GM18873 (cell line): Measurements from ENCODE around the gene TBC1D1.

ENCODE experiments used
- ATAC-seq: cut with Tn5 transposase; IDR thresholded peaks from one replicate; pipeline ENCODE4 v1.9.1; 2021; ENCODE audit warnings: mild to moderate bottlenecking, moderate library complexity, moderate number of reproducible peaks; ENCODE audit not compliant: unreplicated experiment, low FRiP score

The TBC1D1 gene

DNA sequence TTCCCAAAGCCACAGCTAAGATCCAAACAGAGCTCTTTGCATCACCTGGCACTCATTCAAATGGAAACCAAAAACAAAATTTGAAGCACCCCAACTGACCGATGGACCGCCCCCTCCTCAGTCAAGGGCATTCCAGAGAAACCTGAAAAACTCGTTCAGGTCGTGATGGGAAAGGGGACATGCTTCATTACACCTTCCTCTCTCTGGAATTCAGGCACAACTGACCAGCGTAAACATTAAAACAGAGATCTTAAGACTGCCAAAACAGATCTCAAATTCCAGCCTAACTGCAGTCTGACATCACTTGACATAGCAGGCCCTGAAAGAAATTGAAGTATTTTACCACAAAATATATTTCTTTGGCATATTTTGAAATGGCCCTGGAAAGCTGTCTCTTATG is 97.8 kb downstream of the TBC1D1 start:
- ATAC-seq = no peak

DNA sequence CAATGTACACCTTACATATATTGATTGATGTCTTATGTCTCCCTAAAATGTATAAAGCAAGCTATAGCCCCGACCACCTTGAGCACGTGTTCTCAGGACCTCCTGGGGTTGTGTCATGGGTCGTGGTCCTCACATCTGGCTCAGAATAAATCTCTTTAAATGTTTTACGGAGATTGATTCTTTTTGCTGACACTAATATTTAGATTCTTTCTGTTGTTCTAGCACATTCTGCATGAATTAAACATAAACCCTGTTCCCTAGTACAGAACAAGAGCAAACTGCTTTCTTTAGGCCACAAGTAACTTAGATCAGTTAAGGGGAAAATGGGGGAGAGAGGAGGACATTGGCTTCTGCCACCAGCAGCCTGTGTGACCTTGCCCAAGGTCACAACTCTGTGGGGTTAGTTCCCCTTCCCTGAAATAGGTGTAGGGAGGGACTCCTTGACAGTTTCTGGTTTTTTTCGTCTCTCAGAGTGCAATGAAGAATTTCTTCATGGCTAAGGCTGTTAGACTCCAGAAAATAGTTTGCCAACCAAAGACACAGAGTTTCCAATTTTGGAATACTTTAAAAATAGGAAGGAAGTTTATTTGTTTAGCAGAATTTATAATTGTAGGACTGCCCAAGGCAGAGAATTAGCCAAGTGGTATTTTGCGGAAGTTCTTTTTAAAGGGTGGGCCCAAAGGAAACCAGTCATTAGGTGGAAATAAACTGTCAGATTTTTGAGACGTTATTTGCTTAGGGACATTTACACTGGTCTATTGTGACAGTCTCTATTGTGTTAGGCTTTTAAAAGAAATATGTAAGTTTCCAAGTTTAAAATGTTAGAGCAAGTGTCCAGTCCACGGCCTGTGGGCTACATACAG is 98.7 kb downstream of the TBC1D1 start:
- ATAC-seq = no peak

DNA sequence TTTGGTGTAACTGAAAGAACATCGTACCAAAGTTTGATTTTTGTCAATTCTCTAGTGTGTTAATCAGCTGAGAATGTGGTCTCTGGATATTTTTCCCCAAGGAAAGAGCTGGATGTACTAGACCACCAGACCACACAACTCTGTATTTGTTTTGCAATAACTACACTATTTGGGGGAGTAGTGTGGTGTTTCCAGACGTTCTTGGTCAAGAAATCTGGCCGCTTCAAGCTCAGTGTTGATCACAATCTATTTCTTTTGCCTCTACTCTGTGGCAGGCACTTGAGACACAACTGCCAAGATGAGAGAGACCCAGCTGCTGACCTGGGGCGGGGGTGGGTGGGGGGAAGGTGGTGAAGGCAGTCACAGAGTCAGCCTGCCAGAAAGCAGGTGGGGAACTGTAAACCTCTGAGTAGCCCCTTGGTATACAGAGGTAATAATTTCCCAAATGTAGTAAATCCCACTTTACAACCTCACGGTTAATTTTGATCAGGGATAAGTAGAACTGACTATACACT is 99.9 kb downstream of the TBC1D1 start:
- ATAC-seq = no peak

DNA sequence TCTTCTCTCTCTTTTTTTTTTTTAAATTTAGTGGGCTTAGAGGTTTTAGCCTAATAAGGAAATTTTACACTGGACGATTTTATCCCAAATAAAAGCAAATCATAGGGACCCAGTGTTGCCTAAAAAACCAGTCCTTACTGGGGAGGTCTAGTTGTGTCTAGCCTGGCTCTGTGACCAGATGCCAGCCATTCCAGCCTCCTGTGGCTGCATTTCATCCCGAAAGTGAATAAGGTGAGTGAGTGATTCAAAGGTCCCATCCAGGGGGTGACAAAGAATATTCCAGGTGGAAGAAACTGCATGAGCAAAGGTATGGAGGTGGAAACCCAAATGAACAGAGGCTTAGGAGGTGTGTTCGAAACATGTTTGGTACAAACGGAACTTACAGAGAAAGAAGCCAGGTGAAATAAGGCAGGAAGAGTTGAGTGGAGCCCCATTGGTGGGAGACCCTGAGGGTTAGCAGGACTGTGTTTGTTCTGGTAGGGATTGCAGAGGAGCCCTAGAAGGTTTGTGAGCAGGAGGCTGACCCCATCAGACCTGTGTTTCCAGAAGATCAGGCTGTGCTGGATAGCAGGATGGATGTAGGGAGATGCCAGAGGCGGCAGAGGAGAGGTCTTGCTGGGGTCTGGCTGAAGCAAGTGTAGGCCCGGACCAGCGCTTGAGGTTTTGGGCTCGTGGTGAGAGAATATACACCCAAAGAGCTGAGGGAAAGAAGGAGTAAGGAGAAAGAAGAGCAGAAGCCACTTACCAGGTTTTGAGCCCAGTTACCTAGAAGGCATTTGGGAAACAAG is 100.9 kb downstream of the TBC1D1 start:
- ATAC-seq = no peak

DNA sequence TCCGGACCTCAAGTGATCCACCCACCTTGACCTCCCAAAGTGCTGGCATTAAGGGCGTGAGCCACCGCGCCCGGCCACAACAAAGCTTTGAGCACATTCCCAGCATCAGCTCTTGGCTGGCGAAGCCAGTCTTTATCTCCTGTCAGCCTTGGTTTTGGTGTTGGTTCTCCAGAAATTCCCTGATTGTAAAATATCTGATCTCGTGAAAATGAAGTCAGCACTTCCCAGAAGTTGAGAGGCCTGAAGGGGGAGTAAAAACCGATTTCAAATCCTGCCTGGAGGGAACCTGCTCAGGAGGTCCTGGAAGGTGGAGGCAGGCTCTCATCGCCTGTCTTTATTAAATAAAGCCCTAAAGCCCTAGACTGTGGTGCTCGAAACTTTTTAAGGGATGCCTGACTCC is 102.9 kb downstream of the TBC1D1 start:
- ATAC-seq = no peak

DNA sequence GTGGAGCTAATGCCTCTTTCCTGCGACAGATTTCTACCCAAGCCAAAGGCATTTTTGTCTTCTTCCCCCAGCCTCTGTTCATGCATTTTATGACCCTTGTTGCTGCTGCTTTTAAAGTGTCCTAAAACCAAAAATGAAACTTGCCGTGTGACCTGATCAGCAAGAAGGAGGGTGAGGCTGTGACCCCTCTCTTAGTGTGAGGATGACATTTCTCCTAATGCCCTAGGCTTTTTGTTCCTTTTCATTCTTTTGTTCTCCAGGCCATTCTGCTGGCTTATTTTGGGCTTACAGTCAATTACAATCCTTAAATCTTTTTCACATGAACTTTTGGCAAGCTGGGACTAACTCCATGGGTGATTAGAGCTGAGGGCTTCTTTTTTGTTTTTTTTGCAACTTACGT is 103.7 kb downstream of the TBC1D1 start:
- ATAC-seq = no peak

DNA sequence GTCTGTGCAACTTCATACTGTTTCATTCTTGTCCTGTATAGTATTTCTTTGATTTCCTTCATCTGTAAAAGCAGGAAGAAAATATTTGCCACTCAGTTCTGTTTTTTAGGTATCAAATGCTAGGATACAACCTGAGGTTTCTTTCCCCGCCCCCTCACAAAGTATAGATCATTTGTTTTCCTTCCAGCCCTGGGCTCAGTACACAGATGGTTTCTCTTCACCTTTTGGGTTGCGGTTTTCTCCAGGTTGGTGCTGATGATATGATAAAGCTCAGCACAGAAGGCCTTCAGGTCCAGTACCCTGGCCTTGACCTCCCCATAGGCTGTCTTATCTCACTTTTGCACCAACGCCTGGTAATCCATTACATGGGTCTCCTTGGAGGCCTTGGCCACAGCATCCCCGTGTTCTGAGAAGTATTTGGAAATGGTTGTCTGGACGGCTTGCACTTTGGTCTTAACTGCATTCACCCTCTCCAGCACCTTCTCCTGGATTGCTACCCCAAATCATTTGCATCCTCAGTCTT is 104.5 kb downstream of the TBC1D1 start:
- no peak for ATAC-seq

DNA sequence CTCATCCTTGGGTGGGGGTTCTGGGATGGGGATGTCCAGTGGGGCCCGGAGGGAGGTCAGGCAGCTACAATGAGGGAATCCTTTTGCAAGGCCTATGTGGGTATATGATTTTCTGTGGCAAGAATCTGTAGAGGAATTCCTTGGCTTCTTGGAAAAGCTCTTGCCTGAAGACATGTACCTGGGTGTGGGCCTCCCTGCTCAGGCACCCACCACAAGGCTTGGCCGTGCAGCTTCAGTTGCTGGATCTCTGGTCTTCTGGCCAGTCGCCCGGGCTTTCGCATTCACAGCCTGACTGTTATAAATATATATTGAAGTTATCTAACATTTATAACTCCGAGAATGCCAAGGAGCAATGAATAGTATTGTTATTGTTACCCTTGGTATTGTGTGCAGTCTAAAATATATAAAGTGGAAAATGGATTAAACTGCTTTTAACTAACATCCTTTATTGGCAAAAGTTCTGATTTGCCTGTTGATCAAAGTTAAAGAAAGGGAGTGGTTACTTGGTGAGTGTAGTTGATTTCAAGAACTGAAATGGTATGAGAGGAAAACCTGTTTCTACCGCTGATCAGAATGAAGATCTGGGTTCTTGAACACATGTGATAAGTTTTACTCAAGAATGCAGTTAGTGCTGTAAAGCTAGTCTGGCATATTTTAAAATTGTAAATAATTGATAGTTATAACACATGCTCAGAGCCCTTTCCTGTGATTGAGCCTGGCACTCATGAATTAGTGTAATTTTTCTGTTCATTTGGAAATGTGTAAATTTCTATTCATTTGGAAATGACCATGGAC is 105.3 kb downstream of the TBC1D1 start:
- ATAC-seq = no peak

DNA sequence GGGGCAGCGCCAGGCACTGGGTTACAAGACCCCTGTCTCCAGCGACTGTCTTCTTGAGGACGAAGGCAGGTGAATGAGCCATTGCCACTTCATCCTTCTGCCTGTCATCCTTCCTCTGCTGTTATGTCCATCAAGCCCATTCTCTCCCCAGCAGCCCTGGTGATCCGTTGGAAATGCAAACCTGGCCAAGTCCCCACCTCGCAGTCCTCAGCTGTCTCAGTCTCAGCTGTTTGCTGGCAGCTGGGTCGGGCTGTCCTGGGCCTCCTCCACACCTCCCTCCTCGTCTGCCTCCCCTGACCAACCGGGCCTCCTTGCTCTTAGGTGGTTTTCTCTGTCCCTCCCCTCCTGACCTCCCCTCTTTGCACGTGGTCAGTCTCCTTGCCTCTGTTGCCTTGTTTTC is 107.3 kb downstream of the TBC1D1 start:
- no peak for ATAC-seq

DNA sequence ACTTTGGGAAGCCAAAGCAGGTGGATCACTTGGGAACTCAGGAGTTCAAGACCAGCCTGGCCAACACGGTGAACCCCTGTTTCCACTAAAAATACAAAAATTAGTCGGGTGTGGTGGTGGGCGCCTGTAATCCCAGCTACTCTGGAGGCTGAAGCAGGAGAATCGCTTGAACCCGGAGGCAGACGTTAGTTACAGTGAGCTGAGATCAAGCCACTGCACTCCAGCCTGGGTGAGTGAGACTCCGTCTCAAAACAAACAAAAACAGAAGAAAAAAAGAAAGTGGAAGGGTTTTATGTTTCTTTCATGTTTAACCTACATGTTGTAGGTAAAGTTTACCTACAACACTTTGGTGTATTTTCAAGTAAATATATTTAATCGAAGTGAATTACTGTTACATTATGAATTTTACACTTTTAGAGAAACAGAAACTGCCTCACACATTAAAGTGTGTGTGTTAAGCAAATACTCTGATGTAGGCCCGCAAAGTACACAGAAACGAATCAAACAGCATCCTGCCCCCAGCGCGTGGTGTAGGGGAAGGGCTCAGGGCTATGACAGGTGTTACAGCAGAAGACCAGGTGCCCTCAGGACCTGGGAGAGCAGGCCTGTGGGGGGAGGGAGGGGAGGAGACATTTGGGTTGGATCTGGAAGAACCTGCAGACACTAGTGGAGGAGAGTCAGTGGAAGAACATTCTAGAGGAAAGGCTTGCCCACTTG is 108.3 kb downstream of the TBC1D1 start:
- ATAC-seq = no peak

DNA sequence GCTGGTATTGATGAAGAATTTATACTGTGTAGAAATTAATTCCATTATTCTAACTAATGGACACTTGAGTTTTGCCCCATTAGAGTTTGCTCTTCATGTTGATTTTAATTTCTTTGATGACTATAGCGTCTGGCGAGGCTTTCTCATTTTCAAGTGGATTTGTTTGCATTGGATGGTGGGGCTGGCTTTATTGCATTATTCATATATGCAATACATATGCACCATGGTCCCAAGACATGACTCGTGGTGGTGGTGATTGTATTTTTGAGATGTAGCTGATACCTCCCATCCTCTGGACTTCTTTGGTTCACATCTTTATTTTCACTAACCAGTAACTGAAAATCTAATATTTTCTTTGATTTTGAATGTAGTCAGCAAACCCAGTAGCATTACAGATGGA is 109.1 kb downstream of the TBC1D1 start:
- ATAC-seq = no peak

DNA sequence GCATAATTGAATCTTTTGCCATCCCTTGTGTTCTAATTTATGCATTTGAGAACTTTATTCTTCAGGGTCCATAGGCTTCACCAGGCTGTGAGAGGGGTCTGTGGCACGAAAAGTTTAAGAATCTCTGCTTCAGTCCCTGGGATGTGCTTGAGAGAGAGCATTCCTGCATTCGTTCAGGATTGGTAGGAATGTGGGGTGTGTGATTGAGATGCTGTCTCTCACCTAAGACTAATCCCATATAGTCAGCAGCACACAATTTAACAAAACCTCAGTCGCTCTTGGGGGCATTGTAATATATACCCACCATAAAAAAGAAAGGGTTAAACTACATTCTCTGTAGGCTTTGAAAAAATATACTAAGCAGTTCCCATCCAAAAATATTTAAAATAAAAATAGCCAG is 111.0 kb downstream of the TBC1D1 start:
- no peak for ATAC-seq

DNA sequence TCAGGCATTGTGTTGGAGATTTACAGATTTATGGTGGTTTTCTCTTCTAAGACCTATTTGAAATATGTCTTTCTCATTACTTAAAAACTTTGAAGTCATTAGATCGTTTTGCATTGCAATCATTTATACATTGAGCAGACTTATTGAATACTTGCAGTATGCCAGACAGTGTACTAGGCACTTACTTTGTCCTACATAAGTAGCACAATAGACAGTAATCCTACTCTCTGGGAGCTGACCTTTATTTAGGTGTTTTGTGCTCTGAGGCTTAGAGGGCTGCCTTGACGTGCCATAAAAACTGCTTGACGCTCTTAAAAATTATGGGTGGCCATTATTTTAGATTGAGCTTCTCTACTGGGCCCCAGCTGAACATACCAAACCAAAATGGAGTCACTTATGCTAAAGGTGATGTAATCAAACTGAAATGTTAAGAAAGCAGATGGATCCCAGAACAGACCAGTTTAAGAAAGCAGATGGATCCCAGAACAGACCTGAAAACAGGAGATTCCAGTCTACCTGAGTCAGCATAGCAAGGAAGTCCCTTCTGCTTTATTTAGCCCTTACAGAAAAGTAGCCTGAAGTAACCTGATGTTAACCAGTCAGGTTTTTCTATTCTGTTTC is 111.7 kb downstream of the TBC1D1 start:
- ATAC-seq = no peak

DNA sequence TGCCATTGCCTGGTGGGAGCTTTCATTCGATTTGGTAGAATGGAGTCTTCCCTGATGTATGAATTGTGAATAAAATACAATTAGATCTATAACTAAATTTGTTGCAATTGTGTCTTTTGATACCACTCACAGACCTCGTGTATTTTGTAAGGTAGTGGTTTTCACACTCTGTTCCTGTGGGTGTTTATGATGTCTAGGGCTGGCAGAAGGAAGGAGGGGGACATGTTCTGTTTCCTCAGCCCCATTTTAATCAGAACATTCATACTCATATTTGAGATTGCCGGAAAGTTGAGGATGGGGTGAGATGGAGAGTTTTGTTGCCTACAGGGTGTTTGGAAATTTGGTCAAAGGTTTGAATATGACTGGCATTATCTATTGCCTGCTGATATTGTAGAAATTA is 112.2 kb downstream of the TBC1D1 start:
- no peak for ATAC-seq

DNA sequence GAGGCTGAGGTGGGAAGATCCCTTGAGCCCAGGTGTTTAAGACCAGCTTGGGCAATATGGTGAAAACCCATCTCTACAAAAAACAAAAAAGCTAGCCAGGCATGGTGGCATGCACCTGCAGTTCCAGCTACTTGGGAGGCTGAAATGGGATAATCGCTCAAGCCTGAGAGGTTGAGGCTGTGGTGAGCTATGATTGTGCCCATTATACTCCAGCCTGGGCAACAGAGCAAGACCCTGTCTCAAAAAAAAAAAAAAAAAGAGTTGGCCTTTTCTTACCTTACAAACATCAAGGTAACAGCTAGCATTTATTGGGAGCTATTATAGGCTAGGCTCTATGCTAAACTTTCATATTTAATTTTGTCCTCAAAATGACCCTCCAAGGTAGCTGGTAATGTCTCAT is 112.7 kb downstream of the TBC1D1 start:
- no peak for ATAC-seq

DNA sequence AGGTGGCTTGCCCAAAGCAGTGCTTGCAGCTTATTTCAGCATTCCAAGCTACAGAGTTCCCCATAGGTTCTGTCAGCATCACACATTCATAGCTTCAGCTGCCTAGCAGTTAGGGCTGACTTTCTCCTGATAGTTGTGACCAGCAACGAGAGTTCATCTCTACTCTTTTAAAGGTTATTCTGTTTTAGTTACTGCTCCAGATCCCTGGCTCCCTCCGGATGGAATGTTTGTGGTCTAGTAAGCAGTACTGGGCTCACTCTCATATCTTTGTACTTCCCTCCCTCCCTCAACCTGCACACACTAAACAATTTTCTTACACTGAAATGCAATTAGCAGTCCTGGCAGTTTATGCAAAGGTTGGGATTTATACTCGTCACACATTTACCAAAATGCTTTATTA is 113.2 kb downstream of the TBC1D1 start:
- no peak for ATAC-seq

DNA sequence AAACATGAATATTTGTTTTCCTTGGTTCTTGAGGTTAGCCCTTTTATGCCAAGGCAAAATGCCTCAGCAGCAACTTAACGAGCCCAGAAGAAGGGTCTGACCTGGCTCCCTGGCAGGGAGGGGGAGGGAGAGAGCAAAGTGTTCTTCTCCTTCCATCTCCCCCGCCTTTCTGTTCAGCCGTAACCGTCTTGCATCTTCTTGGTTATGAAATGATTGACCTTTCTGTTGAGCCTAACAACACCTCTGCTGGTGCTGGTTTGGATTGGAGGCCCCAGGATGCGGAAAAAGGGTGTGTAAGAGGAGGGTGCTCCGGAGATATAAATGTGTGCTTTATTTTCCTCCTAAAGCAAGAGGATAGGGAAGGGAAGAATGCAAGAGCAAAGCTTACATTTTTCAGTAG is 114.0 kb downstream of the TBC1D1 start:
- no peak for ATAC-seq

DNA sequence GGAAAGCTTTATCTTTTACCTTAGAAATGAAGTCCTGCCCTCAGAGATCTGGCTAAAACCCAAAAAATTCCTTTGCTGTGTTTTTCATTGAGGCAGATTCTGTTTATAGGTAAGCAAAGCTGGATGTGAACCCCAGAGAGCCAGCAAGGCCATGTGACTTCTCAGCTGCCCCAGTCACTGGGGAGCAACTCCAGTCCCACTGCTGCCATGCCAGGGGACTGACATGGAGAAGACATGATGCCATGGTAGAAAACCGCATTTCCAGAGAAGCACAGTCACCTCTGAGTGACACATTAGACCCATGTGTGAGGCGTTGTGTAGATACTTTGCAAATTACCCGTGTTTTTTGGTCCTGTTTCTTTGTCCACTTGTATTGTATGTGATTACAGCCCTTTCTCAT is 114.8 kb downstream of the TBC1D1 start:
- ATAC-seq = no peak

DNA sequence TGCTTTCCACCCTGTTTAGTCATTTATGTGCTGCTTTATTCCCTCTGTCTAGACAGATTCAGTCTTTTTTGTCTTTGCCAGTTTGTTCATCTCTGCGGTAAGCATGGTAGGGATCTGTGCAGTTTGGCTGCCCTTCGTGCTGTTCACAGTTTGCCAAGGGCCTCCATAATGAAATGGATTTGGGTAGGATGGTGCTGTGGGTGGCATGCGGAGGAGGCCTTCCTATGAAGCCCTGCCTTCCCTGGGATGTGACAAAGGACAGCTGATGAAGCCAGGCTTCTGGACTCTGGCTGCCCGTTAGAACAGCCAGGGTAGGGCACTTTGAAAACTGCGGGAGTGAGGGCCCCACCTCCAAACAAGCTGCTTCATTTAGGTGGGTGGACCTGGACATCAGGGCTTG is 116.8 kb downstream of the TBC1D1 start:
- ATAC-seq = no peak
